UCSD-AML1 (cell line): ENCODE measurements around the gene CINP.
A peak's percentile ranks its signal among the peaks of the same experiment; 100 is the strongest.
"Not testable (repeated sequence)": the region's sequence is repeated elsewhere in the genome, so short reads cannot be mapped to it uniquely, and the experiment has no call there.

Experiments
- DNase-seq: peaks from one replicate; lab custom pipeline; 2025; ENCODE audit not compliant: unreplicated experiment; lab: John Stamatoyannopoulos, UW

Gene CINP

DNA sequence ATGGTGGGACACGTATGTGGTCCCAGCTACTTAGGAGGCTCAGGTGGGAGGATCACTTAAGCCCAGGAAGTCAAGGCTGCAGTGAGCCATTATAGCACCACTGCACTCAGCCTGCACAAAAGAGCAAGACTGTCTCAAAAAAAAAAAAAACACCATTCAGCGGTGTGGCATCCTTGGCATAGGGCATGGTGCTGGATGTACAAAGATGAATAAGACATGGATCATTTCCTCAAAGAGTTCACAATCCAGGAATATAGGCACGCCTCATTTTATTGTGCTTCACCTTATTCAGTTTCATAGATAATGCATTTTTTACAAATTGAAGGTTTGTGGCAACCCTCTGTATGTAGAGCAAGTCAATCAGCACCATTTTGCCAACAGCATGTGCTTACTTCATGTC is 6.4 kb downstream of the CINP start:
- no peak for DNase-seq

DNA sequence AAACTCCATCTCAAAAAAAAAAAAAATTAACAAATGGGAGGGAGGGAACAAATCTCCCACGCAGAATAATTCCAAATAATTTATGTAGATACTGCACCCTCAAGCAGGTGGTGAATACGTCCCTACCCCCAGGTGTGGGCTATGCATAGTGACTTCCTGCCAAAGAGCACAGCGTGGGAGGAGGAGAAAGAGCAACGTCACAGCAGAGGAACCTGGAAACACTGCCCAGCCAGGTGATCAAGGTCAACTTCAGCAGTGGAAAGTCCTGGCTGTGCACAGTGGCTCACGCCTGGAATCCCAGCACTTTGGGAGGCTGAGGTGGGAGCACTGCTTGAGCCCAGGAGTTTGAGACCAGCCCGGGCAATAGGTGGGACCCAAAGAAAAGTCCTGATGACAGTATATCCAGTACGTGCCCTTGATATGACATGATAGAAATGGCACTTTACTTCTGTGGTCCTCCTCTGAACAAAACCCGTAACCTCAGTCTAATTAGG is 9.5 kb downstream of the CINP start:
- no peak for DNase-seq

DNA sequence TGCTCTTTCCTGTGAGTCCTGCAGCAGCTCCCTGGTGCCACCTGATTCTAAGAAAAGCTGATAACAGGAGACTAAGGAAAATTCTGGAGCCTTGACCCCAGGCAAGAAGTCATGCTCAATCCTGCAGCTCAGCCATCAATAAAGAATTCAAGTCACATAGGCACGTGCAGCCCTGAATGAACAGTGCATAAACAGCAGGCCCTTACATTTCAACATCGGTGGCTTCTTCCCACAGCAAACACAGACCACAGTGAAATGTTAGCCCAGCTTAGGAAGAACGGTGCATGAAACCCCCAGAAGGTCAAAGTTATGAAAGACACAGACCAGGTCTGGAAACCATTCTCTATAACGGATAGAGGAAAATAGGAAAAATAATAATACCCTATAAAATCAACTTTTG is 10.5 kb downstream of the CINP start:
- DNase-seq, result no peak

DNA sequence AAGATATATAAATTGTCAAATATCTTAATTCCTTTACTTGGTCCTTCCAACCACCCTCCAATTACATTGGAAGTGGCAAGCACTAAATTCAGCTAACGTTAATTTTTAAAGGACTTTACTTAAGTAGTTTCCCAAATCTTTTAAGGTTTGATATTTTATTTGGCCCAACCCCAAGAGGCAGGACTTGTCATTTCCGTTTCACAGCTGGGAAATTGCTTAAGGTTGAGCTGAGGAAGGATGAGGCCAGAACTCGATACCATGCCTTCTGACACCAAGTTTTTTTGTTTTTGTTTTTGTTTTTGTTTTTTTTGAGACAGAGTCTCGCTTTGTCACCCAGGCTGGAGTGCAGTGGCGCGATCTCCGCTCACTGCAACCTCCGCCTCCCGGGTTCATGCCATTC is 11.1 kb downstream of the CINP start:
- DNase-seq, result not testable (repeated sequence)

DNA sequence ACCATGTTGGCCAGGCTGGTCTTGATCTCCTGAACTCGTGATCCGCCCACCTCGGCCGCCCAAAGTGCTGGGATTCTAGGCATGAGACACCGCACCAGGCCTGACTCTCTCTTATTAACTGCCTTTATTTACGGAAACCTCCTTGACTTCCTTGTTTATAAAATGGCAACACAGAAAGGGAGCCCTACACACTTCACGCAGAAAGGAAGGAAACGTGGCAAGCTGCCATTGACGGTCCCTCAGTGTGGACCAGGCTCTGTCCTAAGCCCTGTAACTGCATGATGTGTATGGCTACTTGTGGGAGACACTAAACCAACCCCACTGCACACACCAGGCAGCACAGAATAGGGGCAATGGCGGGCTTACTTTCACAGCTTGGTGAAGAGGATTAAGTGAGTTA is 11.7 kb downstream of the CINP start:
- no peak for DNase-seq

DNA sequence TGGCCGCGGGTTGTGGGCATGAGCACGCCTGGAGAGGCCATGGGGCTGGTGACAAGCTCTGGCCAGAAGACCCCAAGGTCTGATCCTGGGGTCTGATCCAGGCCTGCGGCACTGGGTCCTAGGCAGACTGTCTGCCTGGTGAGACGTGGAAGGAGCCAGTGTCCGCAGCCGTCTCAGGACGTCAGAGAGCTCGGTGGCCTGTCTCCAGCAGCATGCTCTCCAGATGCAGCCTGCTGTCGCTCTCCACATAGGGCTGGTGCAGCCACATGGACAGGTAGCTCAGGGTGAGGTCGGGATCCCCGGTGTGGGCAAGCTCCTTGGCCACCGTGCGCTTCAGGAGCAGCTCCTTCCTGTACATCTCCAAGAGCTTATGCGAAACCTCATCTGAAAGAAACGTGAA is 14.3 kb downstream of the CINP start:
- no peak for DNase-seq

DNA sequence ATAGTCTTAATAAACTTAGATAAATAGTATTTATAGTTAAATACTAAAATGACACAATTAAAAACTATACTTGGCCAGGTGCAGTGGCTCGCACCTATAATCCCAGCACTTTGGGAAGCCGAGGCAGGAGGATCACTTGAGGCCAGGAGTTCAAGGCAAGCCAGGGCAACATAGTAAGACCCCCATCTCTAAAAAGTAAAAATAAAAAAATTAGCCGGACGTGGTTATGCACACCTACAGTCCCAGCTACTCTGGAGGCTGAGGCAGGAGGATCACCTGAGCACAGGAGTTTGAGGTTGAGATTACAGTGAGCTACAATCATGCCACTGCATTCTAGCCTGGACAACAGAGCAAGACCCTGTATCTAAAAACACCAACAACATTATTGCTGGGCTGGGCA is 16.0 kb downstream of the CINP start:
- DNase-seq, result no peak

DNA sequence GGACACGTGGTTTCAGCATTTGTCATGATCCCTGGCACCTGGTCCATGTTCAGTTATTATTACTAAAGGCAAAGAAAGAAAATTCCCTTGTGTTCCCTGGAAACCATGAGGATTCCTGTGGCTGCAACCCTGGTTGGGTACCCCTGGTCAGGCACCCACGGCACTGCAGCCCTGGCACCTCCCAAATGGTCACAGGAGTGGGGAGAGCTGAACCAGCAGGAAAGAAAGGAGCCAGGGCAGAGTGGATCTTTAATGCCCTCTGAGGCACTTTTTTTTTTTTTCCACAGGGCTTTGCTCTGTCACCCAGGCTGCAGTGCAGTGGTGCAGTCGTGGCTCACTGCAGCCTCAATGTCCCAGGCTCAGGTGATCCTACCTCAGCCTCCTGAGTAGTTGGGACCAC is 17.5 kb downstream of the CINP start:
- DNase-seq, result no peak

DNA sequence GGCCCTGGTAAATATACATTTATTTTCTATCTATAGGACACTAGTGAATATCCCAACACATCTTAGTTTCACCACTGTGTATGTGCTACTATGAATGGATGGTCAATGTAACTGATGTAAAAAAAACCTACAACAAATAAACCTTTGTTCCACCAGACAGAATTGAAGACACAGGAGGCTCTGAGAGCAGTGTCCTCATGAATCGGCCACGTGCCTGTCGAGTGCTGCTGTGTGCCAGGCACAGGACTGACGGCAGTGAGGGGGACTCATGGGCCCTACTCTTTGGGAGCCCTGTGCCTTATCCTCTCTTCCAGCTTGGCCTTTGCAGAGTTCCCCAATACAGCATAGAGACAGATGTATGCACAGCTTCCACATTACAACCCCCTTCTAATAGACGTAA is 18.2 kb downstream of the CINP start:
- DNase-seq, result no peak

DNA sequence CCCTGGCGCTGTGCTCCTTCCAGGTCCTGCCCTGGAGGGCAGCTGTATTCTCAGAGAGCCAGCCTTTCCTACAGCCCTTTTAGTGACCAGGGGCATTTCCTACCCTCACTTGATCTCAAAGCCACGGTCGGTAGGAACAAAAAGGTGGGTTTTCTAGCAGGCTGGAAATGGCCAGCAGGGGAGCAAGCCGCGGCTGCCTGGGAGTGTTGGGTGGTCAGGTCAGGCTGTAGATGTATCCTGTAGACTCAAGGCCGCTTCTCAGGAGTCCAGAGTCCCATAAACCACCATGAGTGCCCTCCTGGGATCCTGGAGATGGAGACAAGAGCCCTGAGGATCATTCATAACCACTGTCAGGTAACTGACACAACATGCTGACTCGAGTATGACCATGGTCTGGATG is 18.6 kb downstream of the CINP start:
- no peak for DNase-seq

DNA sequence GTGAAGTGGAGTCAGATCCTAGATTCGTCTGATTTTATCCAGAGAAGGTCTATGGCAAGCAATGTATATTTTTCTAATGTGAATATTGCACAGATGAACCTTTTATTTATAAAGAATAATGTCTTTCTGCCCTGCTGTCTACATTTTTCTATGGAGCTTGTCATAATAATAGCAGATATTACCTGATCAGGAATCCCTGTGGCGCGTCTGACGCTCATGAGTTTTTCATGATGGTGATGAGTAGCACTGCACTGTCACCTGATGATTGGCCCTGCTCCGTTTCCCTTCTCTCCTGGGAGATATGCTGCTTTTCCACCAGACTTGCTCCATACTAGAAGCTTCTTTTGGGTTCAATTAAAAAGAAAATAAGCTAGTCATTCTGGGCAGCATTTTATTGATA is 20.5 kb downstream of the CINP start:
- DNase-seq, result no peak

DNA sequence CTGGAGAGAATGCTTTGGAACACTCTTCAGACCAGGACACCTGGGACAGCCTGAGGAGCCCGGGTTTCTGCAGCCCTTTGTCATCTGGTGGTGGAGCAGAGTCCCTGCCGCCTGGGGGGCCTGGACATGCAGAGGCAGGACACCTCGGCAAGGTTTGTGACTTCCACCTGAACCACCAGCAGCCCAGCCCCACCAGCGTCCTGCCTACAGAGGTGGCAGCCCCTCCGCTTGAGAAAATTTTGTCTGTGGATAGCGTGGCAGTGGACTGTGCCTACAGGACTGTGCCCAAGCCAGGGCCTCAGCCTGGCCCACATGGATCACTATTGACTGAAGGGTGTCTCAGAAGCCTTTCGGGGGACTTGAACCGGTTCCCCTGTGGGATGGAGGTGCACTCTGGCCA is 21.1 kb downstream of the CINP start:
- no peak for DNase-seq

DNA sequence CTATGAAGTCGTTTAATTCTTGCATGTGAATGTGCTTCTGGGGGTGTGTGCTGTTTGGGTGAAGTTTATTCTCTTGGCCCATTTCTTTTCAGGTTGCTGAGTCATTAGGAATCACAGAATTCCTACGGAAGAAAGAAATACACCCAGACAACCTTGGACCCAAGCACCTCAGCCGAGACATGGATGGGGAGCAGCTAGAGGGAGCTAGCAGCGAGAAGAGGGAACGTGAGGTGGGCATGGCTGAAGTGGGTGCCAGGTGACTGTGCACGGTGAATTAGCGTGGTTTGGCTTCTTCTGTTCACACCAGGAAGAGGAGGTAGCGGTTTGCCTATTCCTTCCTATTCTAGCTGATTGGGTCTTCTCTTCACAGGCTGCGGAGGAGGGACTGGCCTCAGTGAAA is 24.0 kb downstream of the CINP start:
- DNase-seq, result no peak

DNA sequence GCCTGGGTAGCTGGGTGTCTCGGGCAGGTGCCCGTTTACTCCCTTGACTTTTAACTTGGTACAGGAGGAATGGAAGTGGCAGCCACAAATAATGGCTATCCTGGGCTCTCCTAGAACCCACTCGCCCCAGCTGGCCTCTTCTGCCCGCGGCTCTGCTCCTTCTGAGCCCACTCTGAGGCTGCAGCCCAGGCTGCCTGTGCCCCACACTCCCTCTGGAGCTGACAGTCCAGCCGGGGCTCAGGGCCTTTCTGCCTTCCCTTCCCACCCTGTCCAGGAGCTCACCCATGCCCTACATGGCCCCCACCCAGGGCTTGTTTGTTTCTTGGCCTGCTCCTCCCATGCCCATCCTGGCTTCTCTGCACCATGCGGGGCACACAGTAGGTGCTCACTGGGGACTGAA is 27.5 kb downstream of the CINP start:
- no peak for DNase-seq

DNA sequence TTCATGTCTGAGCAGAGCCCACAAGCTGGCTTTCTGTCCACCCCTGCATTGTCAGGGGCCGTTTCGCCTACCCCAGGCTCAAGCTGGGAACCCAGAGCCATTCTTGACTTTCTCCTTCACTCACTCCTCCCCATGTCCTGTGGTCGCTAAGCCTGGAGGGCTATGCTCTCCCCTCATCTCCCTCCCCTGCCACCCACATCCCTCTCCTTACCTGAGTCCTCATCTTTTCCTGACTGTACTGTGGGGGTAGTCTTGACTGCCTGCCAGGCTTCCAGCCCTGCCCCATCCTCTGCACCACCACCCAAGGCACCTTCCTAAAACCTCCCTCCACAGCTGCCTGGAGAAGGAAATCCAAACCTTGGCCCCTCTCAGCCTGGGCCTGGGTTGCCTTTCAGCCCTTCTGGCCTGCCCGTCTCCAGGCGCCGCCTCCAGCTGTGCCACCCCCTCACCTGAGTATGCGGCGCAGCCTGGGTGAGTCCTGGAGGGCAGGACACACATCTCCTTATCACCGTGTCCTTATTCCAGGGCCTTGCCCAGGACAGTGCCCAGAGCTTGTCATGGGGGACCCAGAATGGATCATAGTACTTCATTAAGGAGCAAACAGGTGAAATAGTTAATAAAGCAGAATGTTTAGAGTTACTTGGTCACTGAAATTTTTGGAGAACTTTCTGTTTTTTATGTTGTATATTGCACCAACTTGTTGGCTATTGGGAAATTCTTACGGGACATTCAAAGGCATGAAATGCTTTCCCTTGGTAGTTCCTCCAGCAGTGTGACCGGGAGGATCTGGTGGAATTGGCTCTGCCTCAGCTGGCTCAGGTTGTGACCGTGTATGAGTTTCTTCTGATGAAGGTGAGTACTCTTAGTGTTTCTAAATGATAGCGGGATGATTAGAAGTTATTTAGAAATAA is 28.6 kb downstream of the CINP start:
- DNase-seq, result no peak

DNA sequence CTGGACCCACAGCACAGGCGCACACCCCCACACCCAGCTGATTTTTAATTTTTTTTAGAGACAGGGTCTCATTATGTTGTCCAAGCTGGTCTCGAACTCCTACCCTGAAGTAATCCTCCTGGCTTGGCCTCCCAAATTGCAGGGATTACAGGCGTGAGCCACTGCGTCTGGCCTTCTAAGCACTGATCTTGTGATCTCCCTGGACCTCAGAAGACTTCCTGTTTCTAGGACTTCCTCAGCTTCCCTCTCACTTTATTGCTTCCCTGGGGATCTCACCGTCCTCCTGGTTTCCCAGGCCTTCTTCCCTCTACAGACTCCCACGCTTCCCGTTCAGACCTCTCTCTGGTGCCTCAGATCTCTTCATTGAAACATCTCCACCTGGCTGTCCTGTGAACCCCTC is 29.3 kb downstream of the CINP start:
- DNase-seq, result no peak

DNA sequence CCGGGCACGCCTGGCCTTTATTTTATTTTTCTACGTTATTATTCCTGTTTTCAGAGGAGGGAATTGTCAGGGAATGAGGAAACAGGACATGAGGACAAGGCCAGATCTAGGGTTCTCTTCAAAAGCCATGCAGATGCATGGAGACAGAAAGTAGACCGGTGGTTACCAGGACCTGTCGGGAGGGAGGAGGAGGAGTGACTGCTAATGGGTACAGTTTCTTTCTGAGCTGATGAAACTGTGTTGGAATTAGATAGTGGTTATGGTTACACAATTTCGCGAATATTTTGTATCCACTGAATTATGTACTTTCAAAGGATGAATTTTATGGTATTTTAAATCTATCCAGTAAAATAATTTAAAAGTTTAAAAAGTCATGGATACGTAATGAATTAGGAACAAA is 31.9 kb downstream of the CINP start:
- no peak for DNase-seq

DNA sequence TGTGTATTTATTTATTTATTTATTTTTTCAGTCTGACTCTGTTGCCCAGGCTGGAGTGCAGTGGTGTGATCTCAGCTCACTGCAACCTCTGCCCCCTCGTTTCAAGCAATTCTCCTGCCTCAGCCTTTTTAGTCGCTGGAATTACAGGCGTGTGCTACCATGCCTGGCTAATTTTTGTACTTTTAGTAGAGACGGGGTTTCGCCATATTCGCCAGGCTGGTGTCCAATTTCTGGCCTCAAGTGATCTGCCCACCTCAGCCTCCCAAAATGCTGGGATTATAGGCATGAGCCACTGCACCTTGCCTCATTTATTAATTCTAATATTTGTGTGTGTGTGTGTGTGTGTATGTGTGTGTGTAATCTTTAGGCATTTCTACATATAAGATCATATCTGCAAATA is 33.3 kb downstream of the CINP start:
- not testable (repeated sequence) for DNase-seq

DNA sequence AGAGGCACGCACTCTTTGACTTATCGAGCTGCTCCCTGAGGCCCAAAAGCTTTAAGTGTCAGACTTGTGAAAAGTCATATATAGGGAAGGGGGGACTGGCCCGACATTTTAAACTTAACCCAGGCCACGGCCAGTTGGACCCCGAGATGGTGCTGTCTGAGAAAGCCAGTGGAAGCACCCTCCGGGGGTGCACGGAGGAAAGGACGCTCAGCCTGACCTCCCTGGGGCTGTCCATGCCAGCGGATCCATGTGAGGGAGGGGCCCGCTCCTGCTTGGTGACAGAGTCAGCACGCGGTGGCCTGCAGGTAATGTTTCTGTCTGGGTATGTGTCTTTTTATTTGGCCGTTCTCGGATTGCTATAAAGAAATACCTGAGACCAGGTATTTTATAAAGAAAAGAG is 36.1 kb downstream of the CINP start:
- no peak for DNase-seq

DNA sequence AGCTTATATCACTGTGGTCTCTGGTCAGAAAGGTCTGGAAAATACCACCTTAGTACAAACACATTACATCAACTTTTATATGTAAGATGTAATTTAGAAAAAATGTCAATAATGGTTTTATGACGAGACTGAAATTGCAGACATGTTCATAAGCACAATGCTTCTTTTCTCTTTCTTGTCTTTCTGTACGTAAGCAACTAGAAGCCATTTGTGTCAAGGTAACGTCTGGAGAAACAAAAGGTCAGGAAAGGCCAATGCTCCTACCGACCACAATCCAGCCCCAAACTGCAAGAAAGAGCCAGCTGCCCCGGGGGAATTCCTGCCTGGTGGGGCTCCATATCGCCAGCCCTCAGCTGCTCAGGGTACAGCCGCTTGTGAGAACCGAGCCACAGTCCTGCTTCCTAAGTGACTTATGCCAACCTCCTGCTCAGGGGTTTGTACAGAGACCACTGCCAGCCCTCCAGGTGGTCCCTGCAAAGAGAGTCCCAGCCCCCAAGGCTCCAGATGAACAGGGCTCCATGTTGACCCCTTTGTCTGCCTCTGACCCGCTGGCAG is 36.8 kb downstream of the CINP start:
- DNase-seq, result no peak

DNA sequence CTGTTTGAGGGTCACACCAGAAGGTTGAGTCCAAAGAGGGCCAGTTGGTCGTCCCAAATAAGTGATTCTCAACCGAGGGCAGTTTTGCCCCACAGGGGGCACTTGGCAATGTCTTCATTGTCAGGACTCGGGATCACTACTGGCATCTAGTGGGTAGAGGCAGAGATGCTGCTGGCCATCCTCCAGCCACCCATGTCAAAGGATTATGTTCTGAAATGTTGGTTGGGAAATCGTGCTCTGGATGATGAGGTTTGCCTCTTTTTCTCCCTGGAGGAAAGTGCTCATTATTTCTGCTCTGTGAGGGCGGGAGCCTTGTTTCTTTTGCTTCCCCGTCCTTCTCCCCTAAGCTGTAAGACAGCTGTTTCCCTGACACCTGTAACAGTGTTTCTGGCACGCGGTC is 39.6 kb downstream of the CINP start:
- peak; percentile 46 for DNase-seq
